ENCODE results near the gene TREML4. TPM values are rescaled to one million over a fixed set of nuclear protein-coding genes. Genes with fewer than 3 reads are reported as not detected.

The TREML4 gene
- total RNA-seq, 1 donor from 2014 or later = not detected

- no peaks in the 10 kb centered on the region for H3K9me3 ChIP-seq
- intact Hi-C loops (cut with DNase I) = no loop called here
- H3K27me3 ChIP-seq = no peaks in the 10 kb centered on the region
- H3K4me1 ChIP-seq = no peaks in the 10 kb centered on the region
- TF ChIP-seq POLR2A (IDR thresholded peaks at IDR 0.05) (no peak), CTCF (IDR thresholded peaks at IDR 0.05) (no peak), POLR2AphosphoS5 (IDR thresholded peaks at IDR 0.05; ENCODE audit: insufficient read depth in 1 of 2, low read depth in 1 of 2) (no peak)
- H3K36me3 ChIP-seq = no peaks in the 10 kb centered on the region
- H3K27ac ChIP-seq = no peak overlapping the region
- no peak for DNase-seq (ENCODE audit: extremely low spot score in 2 of 2)
- H3K4me3 ChIP-seq = no peak overlapping the region
Measured at GRCh38 chr6:41252401-41253169, 24.4 kb downstream of the TREML4 start.

- DNase-seq (ENCODE audit: extremely low spot score in 2 of 2) = no peak
- intact Hi-C loops (cut with DNase I) = no loop called here
- no peaks in the 10 kb centered on the region for H3K27me3 ChIP-seq
Measured at GRCh38 chr6:41255110-41255509, 27.0 kb downstream of the TREML4 start.

GRCh38 chr6:41255638-41256246 lies 27.6 kb downstream of the TREML4 start:
- H3K4me3 ChIP-seq = no peak overlapping the region
- no peaks in the 10 kb centered on the region for H3K9me3 ChIP-seq

More at GRCh38 chr6:41255110-41255509, 27.0 kb downstream of the TREML4 start:
- Histone ChIP-seq H3K9me3 (no peaks in the 10 kb centered on the region), H3K4me3 (no peak overlapping the region), H3K27ac (no peak overlapping the region), H3K4me1 (no peaks in the 10 kb centered on the region), H3K36me3 (no peaks in the 10 kb centered on the region)
- no peak for TF ChIP-seq POLR2A (IDR thresholded peaks at IDR 0.05)
- TF ChIP-seq CTCF (IDR thresholded peaks at IDR 0.05) = no peak
- no peak for TF ChIP-seq POLR2AphosphoS5 (IDR thresholded peaks at IDR 0.05; ENCODE audit: insufficient read depth in 1 of 2, low read depth in 1 of 2)

GRCh38 chr6:41256383-41256782 lies 28.2 kb downstream of the TREML4 start:
- intact Hi-C loops (cut with DNase I) = no loop called here
- Histone ChIP-seq H3K9me3 (no peaks in the 10 kb centered on the region), H3K27me3 (no peaks in the 10 kb centered on the region), H3K4me3 (no peak overlapping the region), H3K4me1 (no peaks in the 10 kb centered on the region), H3K27ac (no peak overlapping the region), H3K36me3 (no peaks in the 10 kb centered on the region)
- TF ChIP-seq POLR2AphosphoS5 (IDR thresholded peaks at IDR 0.05; ENCODE audit: insufficient read depth in 1 of 2, low read depth in 1 of 2) (no peak), POLR2A (IDR thresholded peaks at IDR 0.05) (no peak), CTCF (IDR thresholded peaks at IDR 0.05) (no peak)
- no peak for DNase-seq (ENCODE audit: extremely low spot score in 2 of 2)

More at GRCh38 chr6:41255638-41256246, 27.6 kb downstream of the TREML4 start:
- no peak for TF ChIP-seq POLR2AphosphoS5 (IDR thresholded peaks at IDR 0.05; ENCODE audit: insufficient read depth in 1 of 2, low read depth in 1 of 2)
- no peak for TF ChIP-seq POLR2A (IDR thresholded peaks at IDR 0.05)
- TF ChIP-seq CTCF (IDR thresholded peaks at IDR 0.05) = no peak
- Histone ChIP-seq H3K4me1 (no peaks in the 10 kb centered on the region), H3K27ac (no peak overlapping the region), H3K27me3 (no peaks in the 10 kb centered on the region), H3K36me3 (no peaks in the 10 kb centered on the region)
- intact Hi-C loops (cut with DNase I) = no loop called here
- no peak for DNase-seq (ENCODE audit: extremely low spot score in 2 of 2)
